Heart left ventricle (tissue), 13 donors: ENCODE results near the gene DIP2B.

Experiments
- CTCF ChIP-seq, 12 donors: fragments of 200-600 bp; sonication (generic) in 4 of 12; IDR thresholded peaks; one replicate each; pipeline versions ENCODE4 v1.5.0 to v1.8.0; 2018 to 2022; ENCODE audit warnings: antibody characterized with exemption in 12 of 12, mild to moderate bottlenecking in 5 of 12
- POLR2A ChIP-seq, 2 donors: fragments of 450-650 bp; IDR thresholded peaks; one replicate each; pipeline ENCODE4 v1.6.1; 2017; ENCODE audit warnings: antibody characterized with exemption in 2 of 2, mild to moderate bottlenecking in 2 of 2, moderate library complexity in 2 of 2
- donor health status: ischemic (EF 13 %, LVEDD 7.1; RV severe dilation, severe dysfunction).
- donor health status: DM: no; HTN: yes; CAD: no.
- donor health status: DM: no; HTN: no; CAD: no.
- donor health status: ischemic (EF 25% LVEDD 6.9; RV normal size, moderate dysfunction).
- donor health status: ischemic (EF 25% LVEDD 5.7; RV mildly dilated, moderate dysfunction).
- donor health status: ischemic (EF 35%, LVEDD 5.7; RV mildly dilated, moderate dysfunction).
- donor health status: nonischemic (EF 11% LVEDD 7.7; RV severe dilation, severe dysfunction).
- donor health status: DM: yes; HTN: yes; CAD: no.
- donor health status: PGD.
- donor health status: ischemic (EF 29% LVEDD 5.4; RV normal size, mild dysfunction).
- donor health status: nonischemic (EF 23%, LVEDD 6.1; RV moderate dilation, normal function).

- TF ChIP-seq POLR2A (IDR thresholded peaks at IDR 0.05) (no peak), CTCF (IDR thresholded peaks at IDR 0.05) (no peak)
Measured at GRCh38 chr12:50524621-50525020, 19.8 kb downstream of the DIP2B start.
